Neural cell (in vitro differentiated cells): ENCODE measurements around the gene FAM210B. TPM values are rescaled to one million over a fixed set of nuclear protein-coding genes. Genes with fewer than 3 reads are reported as not detected.

Source experiments
- H2AFZ ChIP-seq: fragments of 200-600, 300-800 bp; sonication (generic), shearing (Covaris generic); 2 replicates; pipeline ENCODE4 v1.6.0; 2014; ENCODE audit warnings: low read depth, mild to moderate bottlenecking, antibody characterized with exemption, low read length, moderate library complexity
- H3F3A ChIP-seq: fragments of 200-600 bp; shearing (Covaris generic); 2 replicates; pipeline ENCODE4 v1.6.1; 2016; ENCODE audit warnings: mild to moderate bottlenecking, moderate library complexity, mixed read lengths, antibody characterized with exemption, low read length; ENCODE audit not compliant: insufficient read depth, poor library complexity, severe bottlenecking
- H3K27ac ChIP-seq: fragments of 200-600, 300-800 bp; sonication (generic), shearing (Covaris generic); 2 replicates; pipeline ENCODE4 v1.5.1; 2014; ENCODE audit warnings: mild to moderate bottlenecking, low read length, moderate library complexity
- H3K27me3 ChIP-seq: fragments of 300-800, 200-600 bp; sonication (generic), shearing (Covaris generic); 2 replicates; pipeline ENCODE4 v1.6.0; 2014; ENCODE audit warnings: mild to moderate bottlenecking, low read depth, low read length, moderate library complexity; ENCODE audit not compliant: insufficient read depth
- H3K36me3 ChIP-seq: fragments of 300-800, 200-600 bp; sonication (generic), shearing (Covaris generic); 2 replicates; pipeline ENCODE4 v1.5.1; 2014; ENCODE audit warnings: mild to moderate bottlenecking, antibody characterized with exemption, low read length, moderate library complexity; ENCODE audit not compliant: insufficient read depth
- H3K4me2 ChIP-seq: fragments of 300-800, 200-600 bp; sonication (generic), shearing (Covaris generic); 2 replicates; pipeline ENCODE4 v1.6.0; 2014; ENCODE audit warnings: mild to moderate bottlenecking, low read length
- H3K4me3 ChIP-seq: fragments of 300-800, 200-600 bp; sonication (generic), shearing (Covaris generic); 2 replicates; pipeline ENCODE4 v1.5.1; 2014; ENCODE audit warnings: mild to moderate bottlenecking, low read length, moderate library complexity
- H3K79me2 ChIP-seq: fragments of 200-600 bp; shearing (Covaris generic); replicated peaks from 2 replicates; pipeline ENCODE4 v1.6.0; 2014; ENCODE audit warnings: mild to moderate bottlenecking, low read length, moderate library complexity; ENCODE audit not compliant: insufficient read depth
- H3K9ac ChIP-seq: fragments of 300-800, 200-600 bp; sonication (generic), shearing (Covaris generic); 2 replicates; pipeline ENCODE4 v1.6.1; 2016; ENCODE audit warnings: mild to moderate bottlenecking, low read length, mixed read lengths
- H3K9me2 ChIP-seq: fragments of 200-600 bp; shearing (Covaris generic); 2 replicates; pipeline ENCODE4 v1.6.1; 2016; ENCODE audit warnings: mild to moderate bottlenecking, low read length, mixed read lengths; ENCODE audit not compliant: insufficient read depth
- H3K9me3 ChIP-seq: fragments of 200-600, 300-800 bp; sonication (generic), shearing (Covaris generic); 2 replicates; pipeline ENCODE4 v1.6.1; 2016; ENCODE audit warnings: mild to moderate bottlenecking, mixed run types, low read length, moderate library complexity, mixed read lengths
- H4K20me1 ChIP-seq: fragments of 200-600 bp; shearing (Covaris generic); 2 replicates; pipeline ENCODE4 v1.6.1; 2016; ENCODE audit warnings: mild to moderate bottlenecking, mixed run types; ENCODE audit not compliant: insufficient read depth
- EP300 ChIP-seq: fragments of 450-650 bp; conservative IDR thresholded peaks from 2 replicates; pipeline ENCODE4 v1.6.1; 2014; ENCODE audit warnings: antibody characterized with exemption, mild to moderate bottlenecking, moderate library complexity; ENCODE audit not compliant: poor library complexity, severe bottlenecking
- EZH2 ChIP-seq: fragments of 200-600, 300-800 bp; shearing (Covaris generic), sonication (generic); IDR thresholded peaks from 2 replicates; pipeline ENCODE4 v1.6.1; 2014; ENCODE audit warnings: antibody characterized with exemption, low read length, borderline replicate concordance, mild to moderate bottlenecking; ENCODE audit not compliant: insufficient read depth, poor library complexity, severe bottlenecking
- MXI1 ChIP-seq: fragments of 450-650 bp; conservative IDR thresholded peaks from 2 replicates; pipeline ENCODE4 v1.6.1; 2014; ENCODE audit warnings: antibody characterized with exemption, mild to moderate bottlenecking; ENCODE audit not compliant: poor library complexity, severe bottlenecking
- POLR2AphosphoS5 ChIP-seq: IDR thresholded peaks from 2 replicates; pipeline ENCODE4 v1.6.1; 2012
- RAD21 ChIP-seq: fragments of 450-650 bp; conservative IDR thresholded peaks from 2 replicates; pipeline ENCODE4 v1.6.1; 2014; ENCODE audit warnings: antibody characterized with exemption, mild to moderate bottlenecking, moderate library complexity
- SMC3 ChIP-seq: fragments of 450-650 bp; conservative IDR thresholded peaks from 2 replicates; pipeline ENCODE4 v1.6.1; 2014; ENCODE audit warnings: antibody characterized with exemption, mild to moderate bottlenecking, moderate library complexity; ENCODE audit not compliant: poor library complexity
- TAF1 ChIP-seq: IDR thresholded peaks from 2 replicates; pipeline ENCODE4 v1.6.1; 2012; ENCODE audit warnings: low read depth
- polyA plus RNA-seq: library from polyadenylated mRNA; depleted of rRNA; stranded (reverse); fragments of >200 nt; gene quantifications from 2 replicates; pipeline ENCODE4 v1.2.3, GENCODE V29; 2014
- TF ChIP-seq, protein P1 (sequence below): fragments of 450-650 bp; IDR thresholded peaks from 2 replicates; pipeline ENCODE4 v1.5.1; 2014; ENCODE audit warnings: antibody characterized with exemption, mild to moderate bottlenecking, moderate library complexity; ENCODE audit not compliant: poor library complexity, severe bottlenecking
- TF ChIP-seq, protein P2 (sequence below): IDR thresholded peaks from 2 replicates; pipeline ENCODE4 v1.6.1; 2012; ENCODE audit warnings: borderline replicate concordance

FAM210B gene
- polyA plus RNA-seq, 1 donor from 2014 or later: 6.6 TPM

GRCh38 chr20:56360908-56361205 lies 2.1 kb downstream of the FAM210B start (continued):
- TF ChIP-seq EP300 (no peak), SMC3 (no peak), MXI1 (no peak)

DNA sequence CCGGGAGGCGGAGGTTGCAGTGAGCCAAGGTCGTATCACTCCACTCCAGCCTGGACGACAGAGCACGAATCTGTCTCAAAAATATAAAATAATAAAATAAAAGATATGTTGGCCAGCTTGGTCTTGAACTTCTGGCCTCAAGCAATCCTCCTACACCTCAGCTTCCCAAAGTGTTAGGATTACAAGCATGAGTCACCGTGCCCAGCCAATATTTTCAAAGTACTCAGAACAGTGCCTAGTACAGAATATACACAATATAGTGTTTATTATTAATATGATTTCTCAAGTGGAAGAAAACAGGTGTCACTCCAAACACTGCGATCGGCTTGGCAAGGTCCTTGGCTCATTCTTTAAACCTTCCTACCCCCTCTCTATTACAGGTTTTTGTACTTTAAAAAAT lies 3.1 kb downstream of the FAM210B start:
- H4K20me1 ChIP-seq: no peaks in the 10 kb centered on the region
- H3K9ac ChIP-seq: no peak overlapping the region
- H3K27ac ChIP-seq: no peak overlapping the region
- H3K36me3 ChIP-seq: no peaks in the 10 kb centered on the region
- no peaks in the 10 kb centered on the region for H3K79me2 ChIP-seq
- TF ChIP-seq SMC3: no peak
- TF ChIP-seq, protein P1, sequence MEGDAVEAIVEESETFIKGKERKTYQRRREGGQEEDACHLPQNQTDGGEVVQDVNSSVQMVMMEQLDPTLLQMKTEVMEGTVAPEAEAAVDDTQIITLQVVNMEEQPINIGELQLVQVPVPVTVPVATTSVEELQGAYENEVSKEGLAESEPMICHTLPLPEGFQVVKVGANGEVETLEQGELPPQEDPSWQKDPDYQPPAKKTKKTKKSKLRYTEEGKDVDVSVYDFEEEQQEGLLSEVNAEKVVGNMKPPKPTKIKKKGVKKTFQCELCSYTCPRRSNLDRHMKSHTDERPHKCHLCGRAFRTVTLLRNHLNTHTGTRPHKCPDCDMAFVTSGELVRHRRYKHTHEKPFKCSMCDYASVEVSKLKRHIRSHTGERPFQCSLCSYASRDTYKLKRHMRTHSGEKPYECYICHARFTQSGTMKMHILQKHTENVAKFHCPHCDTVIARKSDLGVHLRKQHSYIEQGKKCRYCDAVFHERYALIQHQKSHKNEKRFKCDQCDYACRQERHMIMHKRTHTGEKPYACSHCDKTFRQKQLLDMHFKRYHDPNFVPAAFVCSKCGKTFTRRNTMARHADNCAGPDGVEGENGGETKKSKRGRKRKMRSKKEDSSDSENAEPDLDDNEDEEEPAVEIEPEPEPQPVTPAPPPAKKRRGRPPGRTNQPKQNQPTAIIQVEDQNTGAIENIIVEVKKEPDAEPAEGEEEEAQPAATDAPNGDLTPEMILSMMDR: no peak
- H3K4me3 ChIP-seq: no peak overlapping the region
- no peaks in the 10 kb centered on the region for H3K27me3 ChIP-seq
- no peaks in the 10 kb centered on the region for H3K9me2 ChIP-seq
- H3K9me3 ChIP-seq: no peaks in the 10 kb centered on the region
- H3F3A ChIP-seq: no peaks in the 10 kb centered on the region
- H3K4me2 ChIP-seq: no peak overlapping the region
- no peak overlapping the region for H2AFZ ChIP-seq

DNA sequence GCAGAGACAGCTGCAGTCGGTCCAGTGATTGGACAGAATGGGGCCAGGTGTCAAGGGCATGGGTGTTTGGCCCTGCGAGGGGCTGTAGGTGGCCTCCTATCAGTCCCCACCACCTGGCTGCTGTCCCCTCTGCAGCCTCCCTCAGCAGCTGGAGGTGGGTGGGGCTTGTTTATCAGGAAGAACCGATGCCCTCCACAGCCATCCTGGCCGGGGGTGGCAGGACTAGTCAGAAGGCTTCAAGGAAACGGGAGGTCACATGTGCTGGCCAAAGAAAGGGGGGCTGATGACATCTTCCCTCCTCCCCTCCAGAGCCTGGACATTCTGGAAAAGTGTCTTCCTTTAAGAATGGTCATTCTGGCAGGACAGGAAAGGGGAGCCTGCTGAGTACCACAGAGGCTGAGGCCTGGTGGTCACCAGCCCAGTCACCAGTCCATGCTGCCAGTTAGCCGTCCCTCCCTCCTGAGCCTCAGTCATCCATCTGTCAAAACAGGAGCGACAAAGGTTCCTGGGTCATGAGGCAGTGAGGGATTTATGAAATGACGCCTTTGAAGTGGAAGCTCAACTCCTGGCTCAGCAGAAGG lies 4.1 kb downstream of the FAM210B start:
- H3K27me3 ChIP-seq: no peaks in the 10 kb centered on the region
- H3K36me3 ChIP-seq: no peaks in the 10 kb centered on the region
- no peaks in the 10 kb centered on the region for H3F3A ChIP-seq
- no peak overlapping the region for H3K9ac ChIP-seq
- no peak overlapping the region for H3K4me3 ChIP-seq
- no peaks in the 10 kb centered on the region for H3K9me2 ChIP-seq
- no peak overlapping the region for H3K27ac ChIP-seq
- H3K9me3 ChIP-seq: no peaks in the 10 kb centered on the region
- no peak overlapping the region for H2AFZ ChIP-seq
- no peaks in the 10 kb centered on the region for H4K20me1 ChIP-seq
- no peak for TF ChIP-seq POLR2AphosphoS5
- no peak for TF ChIP-seq EZH2
- no peak for TF ChIP-seq EP300
- TF ChIP-seq SMC3: no peak
- no peak for TF ChIP-seq RAD21
- no peak for TF ChIP-seq MXI1
- TF ChIP-seq, protein P1: no peak
- no peak for TF ChIP-seq TAF1
- TF ChIP-seq, protein P2, sequence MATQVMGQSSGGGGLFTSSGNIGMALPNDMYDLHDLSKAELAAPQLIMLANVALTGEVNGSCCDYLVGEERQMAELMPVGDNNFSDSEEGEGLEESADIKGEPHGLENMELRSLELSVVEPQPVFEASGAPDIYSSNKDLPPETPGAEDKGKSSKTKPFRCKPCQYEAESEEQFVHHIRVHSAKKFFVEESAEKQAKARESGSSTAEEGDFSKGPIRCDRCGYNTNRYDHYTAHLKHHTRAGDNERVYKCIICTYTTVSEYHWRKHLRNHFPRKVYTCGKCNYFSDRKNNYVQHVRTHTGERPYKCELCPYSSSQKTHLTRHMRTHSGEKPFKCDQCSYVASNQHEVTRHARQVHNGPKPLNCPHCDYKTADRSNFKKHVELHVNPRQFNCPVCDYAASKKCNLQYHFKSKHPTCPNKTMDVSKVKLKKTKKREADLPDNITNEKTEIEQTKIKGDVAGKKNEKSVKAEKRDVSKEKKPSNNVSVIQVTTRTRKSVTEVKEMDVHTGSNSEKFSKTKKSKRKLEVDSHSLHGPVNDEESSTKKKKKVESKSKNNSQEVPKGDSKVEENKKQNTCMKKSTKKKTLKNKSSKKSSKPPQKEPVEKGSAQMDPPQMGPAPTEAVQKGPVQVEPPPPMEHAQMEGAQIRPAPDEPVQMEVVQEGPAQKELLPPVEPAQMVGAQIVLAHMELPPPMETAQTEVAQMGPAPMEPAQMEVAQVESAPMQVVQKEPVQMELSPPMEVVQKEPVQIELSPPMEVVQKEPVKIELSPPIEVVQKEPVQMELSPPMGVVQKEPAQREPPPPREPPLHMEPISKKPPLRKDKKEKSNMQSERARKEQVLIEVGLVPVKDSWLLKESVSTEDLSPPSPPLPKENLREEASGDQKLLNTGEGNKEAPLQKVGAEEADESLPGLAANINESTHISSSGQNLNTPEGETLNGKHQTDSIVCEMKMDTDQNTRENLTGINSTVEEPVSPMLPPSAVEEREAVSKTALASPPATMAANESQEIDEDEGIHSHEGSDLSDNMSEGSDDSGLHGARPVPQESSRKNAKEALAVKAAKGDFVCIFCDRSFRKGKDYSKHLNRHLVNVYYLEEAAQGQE: no peak
- H3K79me2 ChIP-seq: no peaks in the 10 kb centered on the region
- no peak overlapping the region for H3K4me2 ChIP-seq
